Mucosa of descending colon (tissue), 3 donors: ENCODE data around the gene GFM1. TPM values are rescaled to one million over a fixed set of nuclear protein-coding genes. Genes with fewer than 3 reads are reported as not detected.
A peak's percentile ranks its signal among the peaks of the same experiment; 100 is the strongest.

Source experiments
- ATAC-seq: fragments of 200-7000 bp; cut with Tn5 transposase; one replicate; pipeline ENCODE4 v1.9.1; 2020; ENCODE audit warnings: mild to moderate bottlenecking, moderate library complexity
- DNase-seq, 3 donors: peaks; one replicate each; pipeline ENCODE4 v3.0.0-alpha.2; 2020
- H3K36me3 ChIP-seq: fragments of 200-600 bp; one replicate; pipeline ENCODE4 v1.8.0; 2021; ENCODE audit warnings: low read depth, mild to moderate bottlenecking
- H3K4me1 ChIP-seq: fragments of 200-600 bp; one replicate; pipeline ENCODE4 v1.8.0; 2021; ENCODE audit warnings: low read depth, mild to moderate bottlenecking
- H3K4me3 ChIP-seq: fragments of 200-600 bp; one replicate; pipeline ENCODE4 v1.8.0; 2021; ENCODE audit warnings: mild to moderate bottlenecking
- H3K9me3 ChIP-seq: fragments of 200-600 bp; one replicate; pipeline ENCODE4 v1.8.0; 2021; ENCODE audit warnings: mild to moderate bottlenecking
- intact Hi-C, 2 donors: fragments of 100-400 bp; cut with DNase I in 1 of 2; cut with micrococcal nuclease in 1 of 2; formaldehyde crosslinking; loops; one replicate each; pipeline versions ENCODE4 v1.11.0 to v1.11.1; 2022; cut with DNase I, micrococcal nuclease
- total RNA-seq, 3 donors: library from RNA; stranded (reverse); fragmentation: NEBNext Ultra II Directional in 2 of 3; extraction: Animal tissue kit (Norgen Biotek cat#: 25700) in 2 of 3; gene quantifications; one replicate each; pipeline versions ENCODE4 v1.2.1 to v1.2.4, GENCODE V29; 2021 to 2023
- TF ChIP-seq, protein P1 (sequence below): fragments of 200-600 bp; IDR thresholded peaks from one replicate; pipeline ENCODE4 v1.8.0; 2022; ENCODE audit warnings: antibody characterized with exemption, mild to moderate bottlenecking
- donor health status: DM: no; HTN: no; CAD: no; lungs with moderate emphysema.
- donor health status: DM: no; HTN: no; CAD: no.
- donor health status: DM: no; HTN: yes; CAD: no.

The GFM1 gene
- total RNA-seq, 3 donors from 2014 or later = 42.8 to 52.0 (median 47.2) TPM

DNA sequence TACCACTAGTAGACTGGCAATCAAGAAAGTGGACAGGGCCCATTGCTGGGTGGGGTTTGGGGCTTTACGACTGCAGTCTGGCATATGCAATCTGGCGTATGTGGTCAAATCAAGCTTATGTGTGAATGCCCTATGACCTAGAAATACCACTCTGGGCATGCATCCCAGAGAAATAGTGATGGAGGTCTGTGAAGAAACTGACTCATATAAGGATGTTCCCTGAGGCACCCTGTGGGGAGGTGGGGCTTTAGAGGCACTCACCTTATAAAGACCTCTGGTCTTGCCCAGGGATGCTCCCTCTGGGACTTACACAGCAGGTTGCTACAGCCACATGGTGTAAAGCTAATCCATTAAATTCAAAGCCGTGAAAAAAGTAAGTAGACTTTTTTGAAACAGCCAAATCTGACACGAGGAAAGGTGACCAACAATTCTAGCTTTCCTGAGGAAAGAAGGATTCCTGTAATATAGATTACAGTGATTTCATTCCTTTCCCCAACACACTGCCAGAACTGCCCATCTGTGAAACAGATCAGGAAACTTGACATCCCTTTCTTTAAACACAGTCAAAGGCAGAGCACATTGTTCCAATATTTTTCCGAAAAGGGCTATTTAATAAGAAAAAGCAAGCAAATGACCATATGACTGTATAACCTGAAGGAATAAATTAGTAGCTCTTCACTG, 74.3 kb downstream of the GFM1 start:
- peak in 1 of 3 donors; percentile 35 for DNase-seq
- H3K36me3 ChIP-seq = no peaks in the 10 kb centered on the region

DNA sequence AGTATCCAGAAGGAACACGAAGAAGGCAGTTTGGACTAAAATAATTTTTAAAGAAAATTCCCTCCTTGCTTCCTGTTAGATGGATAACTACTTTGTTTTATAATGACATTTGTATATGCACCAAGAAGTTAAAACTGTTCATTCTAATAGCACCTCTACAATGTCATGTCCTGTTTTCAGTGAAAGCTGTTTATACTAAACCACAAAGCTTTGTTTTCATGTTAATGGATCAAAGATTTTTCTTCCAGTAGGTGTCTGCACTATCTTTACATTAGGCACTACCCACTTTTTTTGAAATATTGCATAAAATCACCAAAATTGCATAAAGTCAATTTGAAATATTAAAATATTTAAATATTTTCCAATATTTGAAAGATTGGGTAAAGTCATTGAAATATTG, 77.8 kb downstream of the GFM1 start:
- H3K36me3 ChIP-seq = no peaks in the 10 kb centered on the region
- intact Hi-C loops = no loop called here
- H3K9me3 ChIP-seq = no peaks in the 10 kb centered on the region
- TF ChIP-seq, protein P1, sequence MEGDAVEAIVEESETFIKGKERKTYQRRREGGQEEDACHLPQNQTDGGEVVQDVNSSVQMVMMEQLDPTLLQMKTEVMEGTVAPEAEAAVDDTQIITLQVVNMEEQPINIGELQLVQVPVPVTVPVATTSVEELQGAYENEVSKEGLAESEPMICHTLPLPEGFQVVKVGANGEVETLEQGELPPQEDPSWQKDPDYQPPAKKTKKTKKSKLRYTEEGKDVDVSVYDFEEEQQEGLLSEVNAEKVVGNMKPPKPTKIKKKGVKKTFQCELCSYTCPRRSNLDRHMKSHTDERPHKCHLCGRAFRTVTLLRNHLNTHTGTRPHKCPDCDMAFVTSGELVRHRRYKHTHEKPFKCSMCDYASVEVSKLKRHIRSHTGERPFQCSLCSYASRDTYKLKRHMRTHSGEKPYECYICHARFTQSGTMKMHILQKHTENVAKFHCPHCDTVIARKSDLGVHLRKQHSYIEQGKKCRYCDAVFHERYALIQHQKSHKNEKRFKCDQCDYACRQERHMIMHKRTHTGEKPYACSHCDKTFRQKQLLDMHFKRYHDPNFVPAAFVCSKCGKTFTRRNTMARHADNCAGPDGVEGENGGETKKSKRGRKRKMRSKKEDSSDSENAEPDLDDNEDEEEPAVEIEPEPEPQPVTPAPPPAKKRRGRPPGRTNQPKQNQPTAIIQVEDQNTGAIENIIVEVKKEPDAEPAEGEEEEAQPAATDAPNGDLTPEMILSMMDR = no peak
- H3K4me1 ChIP-seq = peaks cover 51% of the 10 kb centered on the region
- no peak overlapping the region for H3K4me3 ChIP-seq
- ATAC-seq = no peak
- DNase-seq = no peak

More for the DNA sequence above, 74.3 kb downstream of the GFM1 start:
- no peak overlapping the region for H3K4me3 ChIP-seq
- intact Hi-C loops = no loop called here
- H3K9me3 ChIP-seq = no peaks in the 10 kb centered on the region
- peaks cover 24% of the 10 kb centered on the region for H3K4me1 ChIP-seq
- peak; percentile 44 for ATAC-seq
- TF ChIP-seq, protein P1 = no peak

DNA sequence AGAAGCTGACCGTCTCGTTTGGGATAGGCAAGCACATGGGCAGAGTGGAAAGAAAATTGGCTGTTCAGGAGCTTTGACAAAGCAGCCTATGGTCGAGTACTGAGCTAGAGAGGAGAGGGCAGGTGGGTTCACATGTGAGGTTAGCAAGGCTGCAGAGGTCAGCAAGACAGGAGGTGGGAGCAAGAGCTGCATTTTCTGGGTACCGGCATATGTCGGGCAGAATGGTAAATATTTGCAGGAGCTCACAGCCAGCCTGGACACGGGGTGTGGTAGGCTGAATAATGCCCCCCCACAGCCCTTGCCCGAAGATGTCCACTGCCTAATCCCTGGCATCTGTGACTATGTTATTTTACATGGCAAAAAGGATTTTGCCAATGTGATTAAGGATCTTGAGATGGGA, 79.7 kb downstream of the GFM1 start:
- H3K36me3 ChIP-seq = no peaks in the 10 kb centered on the region
- H3K4me1 ChIP-seq = peaks cover 60% of the 10 kb centered on the region
- TF ChIP-seq, protein P1 = no peak
- intact Hi-C loops = no loop called here
- DNase-seq (peak in 1 of 3 donors; percentile 51), ATAC-seq (peak; percentile 7)
- H3K9me3 ChIP-seq = no peaks in the 10 kb centered on the region
- H3K4me3 ChIP-seq = no peak overlapping the region

DNA sequence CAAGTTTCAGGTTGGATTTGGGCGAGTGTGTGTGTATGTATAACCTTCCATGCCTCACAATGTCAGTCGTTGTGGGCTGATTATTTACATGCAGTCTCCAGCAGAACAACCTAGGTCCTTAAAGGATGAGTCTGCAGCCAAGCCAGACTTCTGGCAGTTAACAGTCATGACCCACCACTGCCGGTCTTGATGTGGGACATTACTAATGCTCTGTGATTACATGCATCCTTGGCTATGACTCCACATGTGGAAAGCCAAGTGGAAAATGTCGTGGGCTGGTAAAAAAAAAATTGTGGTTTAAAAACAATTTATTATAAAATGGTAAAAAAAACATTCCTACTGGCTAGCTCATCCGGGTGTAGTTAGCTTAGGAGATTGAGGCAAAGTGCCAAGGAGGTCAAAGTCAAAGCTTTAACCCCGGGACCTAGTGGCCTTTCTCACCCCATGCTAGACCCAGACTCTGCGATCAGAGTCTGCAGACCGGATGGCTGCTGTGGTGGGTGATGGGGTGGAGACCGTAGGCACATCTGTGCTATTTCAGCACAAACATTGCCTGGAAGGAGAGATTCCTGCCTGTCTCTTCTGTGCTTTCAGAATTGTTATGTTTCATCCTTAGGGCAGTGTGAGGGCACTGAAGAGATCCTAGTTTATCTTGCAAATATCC, 81.2 kb downstream of the GFM1 start:
- intact Hi-C loops = loop anchor here (5.0 kb wide), 3 partner anchors 53 to 67 kb away; partner anchors contain the start of gene LXN (in 1 of the 2)
- peaks cover 60% of the 10 kb centered on the region for H3K4me1 ChIP-seq
- peak in 2 of 3 donors; percentile 54 to 74 for DNase-seq

DNA sequence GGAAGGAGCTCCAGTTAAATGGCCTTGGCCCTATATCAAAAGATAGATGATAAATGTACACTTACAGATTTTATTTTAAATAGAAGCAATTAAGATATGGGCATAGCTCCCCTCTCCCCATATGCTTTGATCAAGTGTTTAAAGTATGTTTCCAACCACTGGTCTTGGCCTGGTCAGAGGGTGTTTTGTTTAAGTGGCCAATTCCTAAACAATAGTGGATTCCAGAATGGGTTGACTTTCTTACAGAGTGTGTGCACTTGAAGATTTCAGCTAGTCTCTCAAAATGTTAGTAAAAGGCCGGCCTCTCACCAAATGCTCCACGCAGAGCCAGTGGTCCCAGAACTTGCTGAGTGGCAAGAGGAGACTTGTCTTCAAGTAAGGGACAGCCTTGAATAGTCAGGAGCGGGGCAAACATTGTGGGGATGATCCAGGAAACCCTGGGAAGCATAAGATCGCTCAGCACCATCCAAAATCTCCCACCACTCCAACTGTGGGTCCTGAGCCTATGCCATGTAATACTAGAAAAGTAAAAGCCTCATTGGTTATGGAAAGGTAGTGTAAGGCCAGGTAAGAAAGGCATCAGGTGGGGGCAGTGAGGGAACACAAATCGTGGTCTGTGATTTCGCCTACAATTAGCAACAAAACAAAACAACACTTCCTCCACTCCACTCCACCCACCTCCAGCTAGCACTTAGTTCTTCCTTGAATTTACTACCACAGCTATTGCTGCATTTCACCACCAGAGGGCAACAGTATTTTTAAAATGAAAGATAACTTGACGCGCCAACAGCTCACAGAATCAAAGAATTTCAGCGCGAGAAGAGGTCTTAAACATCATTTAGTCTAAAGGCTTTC, 83.1 kb downstream of the GFM1 start:
- H3K36me3 ChIP-seq = no peaks in the 10 kb centered on the region
- peaks cover 61% of the 10 kb centered on the region for H3K4me1 ChIP-seq
- H3K4me3 ChIP-seq = no peak overlapping the region
- ATAC-seq (peak; percentile 30), DNase-seq (peak in 1 of 3 donors; percentile 84)
- intact Hi-C loops = loop anchor here (5.0 kb wide), 3 partner anchors 55 to 65 kb away; partner anchors contain the start of gene LXN (in 1 of the 2)
- no peaks in the 10 kb centered on the region for H3K9me3 ChIP-seq
- TF ChIP-seq, protein P1 = peak; percentile 66

More for the DNA sequence above, 81.2 kb downstream of the GFM1 start:
- ATAC-seq = peak; percentile 17
- no peaks in the 10 kb centered on the region for H3K9me3 ChIP-seq
- no peak overlapping the region for H3K4me3 ChIP-seq
- TF ChIP-seq, protein P1 = no peak
- H3K36me3 ChIP-seq = no peaks in the 10 kb centered on the region
